ENCODE results near the gene TRABD2B. TPM values are rescaled to one million over a fixed set of nuclear protein-coding genes. Genes with fewer than 3 reads are reported as not detected.

TRABD2B gene
- total and polyA plus RNA-seq, 2 of the 13 experiments (the other 11 are each of a cell fraction or from before 2014, with no cell fraction given), result 0.04 TPM; not detected in 1

- no peak for TF ChIP-seq KIAA2018 (CRISPR knock-in tag; IDR thresholded peaks at IDR 0.05; ENCODE audit: borderline replicate concordance)
- TF ChIP-seq ZNF383 (CRISPR knock-in tag; IDR thresholded peaks at IDR 0.05; ENCODE audit: borderline replicate concordance), result no peak
- no peak for TF ChIP-seq CHD2 (IDR thresholded peaks at IDR 0.05; ENCODE audit: low read depth, low read length)
- no peak for TF ChIP-seq NR2C2 (CRISPR knock-in tag; IDR thresholded peaks at IDR 0.05; ENCODE audit: borderline replicate concordance)
- TF ChIP-seq SNAPC4 (CRISPR knock-in tag; IDR thresholded peaks at IDR 0.05), result no peak
- TF ChIP-seq ZNF710 (CRISPR knock-in tag; IDR thresholded peaks at IDR 0.05; ENCODE audit: borderline replicate concordance), result 0 out of 2 replicates have a peak, but pooled peaks have one; percentile 18
- TF ChIP-seq DNMT1 (CRISPR knock-in tag; IDR thresholded peaks at IDR 0.05), result no peak
- TF ChIP-seq ZNF513 (CRISPR knock-in tag; conservative IDR thresholded peaks at IDR 0.05), result no peak
- TF ChIP-seq NCOA1 (CRISPR knock-in tag; IDR thresholded peaks at IDR 0.05), result no peak
- TF ChIP-seq MEF2D (CRISPR knock-in tag; IDR thresholded peaks at IDR 0.05), result peak; percentile 9; the same call in 1 of the 2 replicates
- TF ChIP-seq CCDC6 (CRISPR knock-in tag; IDR thresholded peaks at IDR 0.05), result no peak
Observed at GRCh38 chr1:47875831-47876586, 121.2 kb downstream of the TRABD2B start (continued).
